ENCODE measurements around the gene RRP1B.

DNA sequence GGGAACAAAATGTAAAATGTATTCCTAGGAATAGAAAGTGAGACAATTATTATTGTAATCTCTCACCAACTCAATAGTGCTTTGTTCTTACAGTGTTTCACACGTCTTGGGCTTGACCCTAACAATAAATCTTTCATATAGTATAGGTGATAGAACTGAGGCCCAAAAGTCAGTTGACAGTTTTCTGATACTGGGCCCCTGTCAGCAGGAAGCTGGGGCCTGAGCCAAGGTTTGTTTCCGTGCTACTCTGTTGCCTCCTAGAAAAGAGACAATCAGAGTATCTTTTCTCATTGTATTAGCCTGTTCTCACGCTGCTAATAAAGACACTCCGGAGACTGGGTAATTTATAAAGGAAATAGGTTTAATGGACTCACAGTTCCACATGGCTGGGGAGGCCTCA, 5.0 kb downstream of the RRP1B start:
- TF ChIP-seq EP300 (IDR thresholded peaks at IDR 0.05) (no peak), POLR2AphosphoS5 (IDR thresholded peaks at IDR 0.05) (no peak), POLR2A (IDR thresholded peaks at IDR 0.05) (no peak)
- TF ChIP-seq, protein P1, sequence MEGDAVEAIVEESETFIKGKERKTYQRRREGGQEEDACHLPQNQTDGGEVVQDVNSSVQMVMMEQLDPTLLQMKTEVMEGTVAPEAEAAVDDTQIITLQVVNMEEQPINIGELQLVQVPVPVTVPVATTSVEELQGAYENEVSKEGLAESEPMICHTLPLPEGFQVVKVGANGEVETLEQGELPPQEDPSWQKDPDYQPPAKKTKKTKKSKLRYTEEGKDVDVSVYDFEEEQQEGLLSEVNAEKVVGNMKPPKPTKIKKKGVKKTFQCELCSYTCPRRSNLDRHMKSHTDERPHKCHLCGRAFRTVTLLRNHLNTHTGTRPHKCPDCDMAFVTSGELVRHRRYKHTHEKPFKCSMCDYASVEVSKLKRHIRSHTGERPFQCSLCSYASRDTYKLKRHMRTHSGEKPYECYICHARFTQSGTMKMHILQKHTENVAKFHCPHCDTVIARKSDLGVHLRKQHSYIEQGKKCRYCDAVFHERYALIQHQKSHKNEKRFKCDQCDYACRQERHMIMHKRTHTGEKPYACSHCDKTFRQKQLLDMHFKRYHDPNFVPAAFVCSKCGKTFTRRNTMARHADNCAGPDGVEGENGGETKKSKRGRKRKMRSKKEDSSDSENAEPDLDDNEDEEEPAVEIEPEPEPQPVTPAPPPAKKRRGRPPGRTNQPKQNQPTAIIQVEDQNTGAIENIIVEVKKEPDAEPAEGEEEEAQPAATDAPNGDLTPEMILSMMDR (IDR thresholded peaks at IDR 0.05), result no peak

Data from stomach (tissue), 4 donors.